Dermis lymphatic vessel endothelial cell (primary cell): ENCODE data around the gene SNX33. TPM values are rescaled to one million over a fixed set of nuclear protein-coding genes. Genes with fewer than 3 reads are reported as not detected.

Experiments
- total RNA-seq: library from RNA; depleted of rRNA; stranded (reverse); fragments of >200 nt; gene quantifications from 2 replicates; pipeline ENCODE4 v1.2.1, GENCODE V29; 2014

Gene SNX33
- total RNA-seq: 12.5 and 16.2 TPM in 2 replicates

GRCh38 chr15:75647370-75648155, at the start of gene SNX33:
Gene SNX33, plus strand, starts transcription at chr15:75647912. Its CDS starts 1,191 bp downstream, at chr15:75649103.

GRCh38 chr15:75625542-75626347, 22.0 kb upstream of the SNX33 start, which contains the start of gene SNUPN:
Gene SNUPN, minus strand, starts transcription at chr15:75625725. Its CDS starts 4,674 bp downstream, at chr15:75621051.

GRCh38 chr15:75639709-75640482, 7.8 kb upstream of the SNX33 start, which contains the start of gene IMP3:
Gene IMP3, minus strand, starts transcription at chr15:75640224. Its CDS starts 56 bp downstream, at chr15:75640168.

Other genes with a start within 250 kb of the SNX33 start
- 28.0 and 30.6 TPM in 2 replicates for gene SIN3A, start 196.2 kb upstream of the SNX33 start, total RNA-seq
- 19.6 and 20.4 TPM in 2 replicates for gene PTPN9, start 68.6 kb upstream of the SNX33 start, total RNA-seq
- 14.2 and 16.9 TPM in 2 replicates for gene SNUPN, start 22.2 kb upstream of the SNX33 start, total RNA-seq
- 71.6 and 72.1 TPM in 2 replicates for gene IMP3, start 7.7 kb upstream of the SNX33 start, total RNA-seq
- gene CSPG4, start 64.9 kb downstream of the SNX33 start, total RNA-seq: 0.17 and 1.4 TPM in 2 replicates
- gene UBE2Q2, start 195.5 kb downstream of the SNX33 start, total RNA-seq: 49.8 and 54.3 TPM in 2 replicates